HG02852 (cell line): Measurements from ENCODE around the gene TREM2.
"Not testable (repeated sequence)": the region's sequence is repeated elsewhere in the genome, so short reads cannot be mapped to it uniquely, and the experiment has no call there.

Experiments
- ATAC-seq: cut with Tn5 transposase; IDR thresholded peaks from one replicate; pipeline ENCODE4 v1.9.1; 2021; ENCODE audit warnings: mild to moderate bottlenecking, moderate library complexity; ENCODE audit not compliant: unreplicated experiment

The TREM2 gene

DNA sequence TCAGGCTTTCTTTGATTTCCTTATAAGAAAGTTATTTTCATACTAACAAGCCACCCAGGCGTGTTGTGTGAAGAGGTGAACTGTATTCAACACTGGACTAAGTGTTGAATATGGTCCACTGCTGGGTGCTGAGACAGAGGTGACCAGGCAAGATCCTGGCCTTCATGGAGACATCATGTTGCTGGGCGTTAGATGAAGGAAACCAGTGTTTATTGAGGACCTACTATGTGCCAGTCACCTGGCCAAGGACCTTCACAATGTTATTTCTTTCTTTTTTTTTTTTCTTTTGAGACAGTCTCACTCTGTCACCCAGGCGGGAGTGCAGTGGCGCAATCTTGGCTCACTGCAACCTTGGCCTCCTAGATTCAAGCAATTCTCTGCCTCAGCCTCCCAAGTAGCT lies 6.9 kb downstream of the TREM2 start:
- no peak for ATAC-seq

DNA sequence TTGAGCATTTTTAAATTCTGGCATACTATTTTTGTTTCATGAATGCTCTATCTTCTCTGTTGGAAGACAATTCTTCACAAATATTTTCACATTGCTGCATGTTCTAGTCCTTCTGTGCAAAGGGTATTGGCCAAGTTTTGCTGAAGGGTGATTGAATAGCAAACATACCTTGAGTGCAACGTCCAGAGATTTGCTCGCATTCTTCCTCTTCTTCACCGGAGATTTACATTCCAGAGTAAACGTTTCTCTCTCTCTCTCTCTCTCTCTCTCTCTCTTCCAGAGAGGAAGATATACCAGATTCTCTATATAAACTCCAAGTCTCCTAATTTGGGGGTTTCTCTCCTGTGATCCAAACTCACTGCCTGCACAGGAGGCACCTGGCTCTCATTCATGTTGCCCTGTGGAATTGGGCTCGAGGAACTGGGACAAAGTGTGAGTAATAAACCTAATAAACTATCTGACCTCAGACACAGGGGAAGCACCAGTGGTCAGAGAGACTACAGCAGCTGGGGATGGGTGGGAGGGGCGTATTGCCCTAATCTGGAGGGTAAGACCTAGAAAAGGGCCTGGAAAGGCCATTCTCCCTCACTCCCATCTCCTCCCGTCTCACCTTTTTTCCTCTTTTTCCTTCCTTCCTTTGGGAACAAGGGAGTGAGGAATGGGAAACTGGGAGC lies 7.6 kb downstream of the TREM2 start:
- no peak for ATAC-seq

DNA sequence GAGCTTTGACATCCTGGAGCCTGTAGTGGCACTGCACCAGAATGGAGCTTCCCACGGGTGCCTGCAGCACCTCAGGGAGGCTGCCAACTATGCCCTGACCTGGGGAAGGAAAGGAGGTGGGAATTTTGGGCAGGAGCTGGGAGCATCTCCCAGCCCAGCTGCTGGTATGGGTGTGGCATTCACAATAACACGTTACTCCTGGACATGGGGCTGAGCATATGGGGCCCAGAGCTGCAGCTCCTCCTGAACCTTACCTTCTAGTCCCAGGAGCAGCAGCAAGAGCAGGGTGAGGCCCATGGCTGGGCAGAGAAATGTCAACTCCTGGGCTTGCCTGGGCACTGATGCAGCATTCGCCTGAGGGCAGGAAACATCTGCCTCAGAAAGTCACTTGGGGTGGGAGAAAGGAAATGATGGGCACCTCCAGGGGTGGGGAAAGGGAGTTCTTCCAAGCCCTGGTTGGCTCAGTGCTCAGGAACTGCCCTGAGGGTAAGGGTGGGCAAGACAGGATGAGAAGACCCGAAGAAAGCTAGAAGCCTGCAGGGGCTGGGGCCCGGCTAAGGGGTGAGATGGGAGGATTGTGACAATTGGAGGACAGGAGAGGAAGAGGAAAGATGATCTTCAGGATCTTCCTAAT lies 8.8 kb downstream of the TREM2 start, which contains the start of gene TREML1:
Gene TREML1 (minus strand): TSS at position 356 of the 634 bp plus-strand sequence. CDS start 59 bp downstream, at position 297.
- ATAC-seq, result no peak

DNA sequence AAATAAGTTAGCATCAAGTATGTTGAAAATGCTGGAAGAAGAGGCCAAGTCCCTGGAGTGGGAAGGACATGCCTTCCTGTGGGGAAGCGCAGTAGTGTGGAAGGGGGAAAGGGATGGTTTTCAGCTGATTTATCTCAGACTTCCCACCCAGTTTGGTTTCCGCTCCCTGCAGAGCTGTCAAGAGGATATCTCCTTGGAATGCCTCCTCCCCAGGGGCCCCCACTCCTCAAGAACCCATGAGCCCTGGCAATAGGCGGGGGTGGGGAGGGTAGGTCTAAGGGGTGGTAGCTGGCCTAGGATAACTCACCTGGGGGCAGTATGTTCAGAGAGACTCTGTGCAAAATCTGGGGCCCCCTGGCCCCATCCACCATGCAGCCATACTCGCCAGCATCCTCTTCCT lies 9.5 kb downstream of the TREM2 start:
- ATAC-seq, result no peak

DNA sequence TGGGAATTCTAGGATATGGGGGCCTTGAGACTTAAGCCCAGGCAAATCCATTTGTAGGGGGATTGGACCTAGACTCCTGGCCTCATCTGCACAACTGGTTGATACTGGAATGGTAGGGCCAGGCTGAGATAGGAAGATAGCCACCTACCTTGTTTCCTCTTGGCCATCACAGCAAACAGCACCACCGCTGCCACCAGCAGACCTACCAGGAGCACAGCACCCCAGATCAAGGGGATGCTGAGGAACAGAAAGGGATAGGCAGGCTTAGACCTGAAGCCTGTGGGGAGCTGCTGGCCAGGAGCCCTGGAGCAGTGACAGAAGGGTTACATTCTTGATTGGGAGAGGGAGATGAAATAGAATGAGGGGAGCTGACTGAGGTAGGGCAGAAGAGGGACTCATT lies 12.2 kb downstream of the TREM2 start:
- ATAC-seq, result no peak

DNA sequence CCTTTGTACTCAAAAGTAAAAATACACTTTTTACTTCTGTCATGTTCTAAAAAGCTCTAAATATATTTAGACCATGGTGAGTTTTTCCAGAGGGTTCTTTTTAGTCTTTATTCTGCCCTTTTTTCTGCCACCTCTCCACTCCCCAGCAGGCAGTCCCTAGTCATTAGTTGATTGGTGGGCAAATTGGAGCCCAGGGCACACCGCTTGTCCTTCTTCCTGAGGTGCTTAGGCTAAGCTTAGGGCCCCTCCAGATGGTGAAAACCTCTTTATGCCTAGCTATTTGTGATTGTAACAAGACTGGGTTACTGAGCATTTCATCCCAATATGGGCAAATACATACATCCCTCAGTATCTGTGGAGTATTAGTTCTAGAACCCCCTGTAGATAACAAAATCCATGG lies 15.0 kb downstream of the TREM2 start:
- ATAC-seq, result no peak

DNA sequence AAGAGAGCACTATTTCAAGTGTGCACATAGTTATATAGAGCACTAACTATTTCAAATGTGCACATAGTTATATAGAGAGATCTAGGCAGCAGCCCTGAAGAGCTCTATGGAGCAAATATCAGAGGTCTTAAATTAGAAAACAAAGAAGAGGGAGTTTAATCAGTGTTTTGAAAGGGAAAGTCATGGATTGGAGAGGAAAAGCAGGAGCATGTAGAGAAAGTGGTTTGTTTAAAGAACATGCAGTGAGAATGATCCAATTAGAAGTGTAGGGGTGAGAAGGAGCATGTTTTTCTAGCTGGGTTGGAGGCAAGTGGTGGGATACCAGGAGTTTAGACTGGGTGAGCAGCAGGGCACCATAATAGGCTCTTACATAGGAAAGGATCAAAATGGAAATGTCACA lies 26.0 kb downstream of the TREM2 start:
- ATAC-seq, result no peak

DNA sequence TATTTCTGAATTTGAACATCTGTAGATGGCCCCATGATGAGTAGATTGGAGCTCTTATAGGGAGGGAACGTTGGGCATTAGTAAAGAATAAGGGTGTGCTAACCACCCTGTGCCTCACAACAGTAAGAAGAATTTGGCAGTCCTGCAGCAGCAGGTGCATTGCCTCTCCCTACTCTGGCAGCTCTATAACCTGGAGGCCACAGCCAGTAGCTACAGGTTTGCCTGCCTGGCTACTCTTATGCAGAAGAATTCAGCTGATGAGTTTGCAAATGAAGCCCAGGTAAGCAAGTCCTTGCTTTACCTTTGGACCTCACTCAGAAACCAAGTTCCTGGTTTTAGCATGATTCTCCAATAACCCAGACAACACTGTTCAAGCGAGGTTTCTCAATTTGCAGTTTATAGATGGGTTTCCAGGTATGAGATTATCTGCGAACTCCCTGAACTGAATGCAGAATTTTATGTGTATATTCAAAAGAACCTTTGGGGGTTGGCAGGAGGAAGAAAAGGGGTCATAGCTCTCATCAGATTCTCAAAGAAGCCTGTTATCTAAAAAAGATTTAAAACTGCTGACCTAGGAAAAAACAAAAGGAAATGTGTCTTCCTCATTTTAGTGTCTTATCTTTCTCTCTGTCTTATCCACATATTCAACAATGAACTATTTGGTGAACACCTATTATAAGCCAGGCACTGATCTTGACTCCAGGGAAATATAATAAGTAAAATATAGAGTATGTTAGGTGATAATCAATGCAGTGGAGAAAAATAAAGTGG lies 27.7 kb downstream of the TREM2 start:
- ATAC-seq, result no peak

DNA sequence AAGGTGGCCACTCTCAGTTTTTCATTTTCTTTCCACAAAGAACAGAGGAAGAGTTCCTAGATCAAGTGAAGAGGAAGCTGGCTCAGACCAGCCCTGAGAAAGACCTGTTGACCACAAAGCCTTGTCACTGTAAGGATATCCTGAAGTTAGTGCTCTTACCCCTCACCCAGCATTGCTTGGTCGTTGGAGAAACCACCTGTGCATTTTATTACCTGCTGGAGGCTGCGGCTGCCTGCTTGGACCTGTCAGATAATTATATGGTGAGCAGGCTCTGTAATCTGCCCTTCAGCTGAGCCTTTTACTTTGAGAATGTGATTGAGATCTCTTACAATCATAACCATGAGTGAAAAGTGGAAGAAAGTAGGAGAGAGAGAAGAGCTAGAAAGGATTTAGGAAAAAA lies 30.7 kb downstream of the TREM2 start:
- ATAC-seq, result no peak

DNA sequence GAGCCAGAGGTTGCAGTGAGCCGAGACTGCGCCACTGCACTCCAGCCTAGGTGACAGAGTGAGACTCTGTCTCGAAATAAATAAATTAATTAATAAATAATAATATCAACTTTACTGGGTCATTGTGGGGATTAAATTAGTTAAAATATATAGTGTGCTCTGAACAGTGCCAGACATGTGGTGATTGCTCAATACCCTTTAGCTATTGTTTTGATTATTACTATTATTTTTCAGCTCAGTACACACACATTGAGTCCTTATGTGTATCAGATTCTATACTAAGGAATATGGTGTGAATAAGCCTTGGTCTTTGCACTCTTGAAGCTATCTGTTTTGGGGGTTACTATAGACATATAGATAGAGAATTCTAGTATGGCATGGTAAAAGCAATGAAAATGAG lies 37.6 kb downstream of the TREM2 start:
- no peak for ATAC-seq

DNA sequence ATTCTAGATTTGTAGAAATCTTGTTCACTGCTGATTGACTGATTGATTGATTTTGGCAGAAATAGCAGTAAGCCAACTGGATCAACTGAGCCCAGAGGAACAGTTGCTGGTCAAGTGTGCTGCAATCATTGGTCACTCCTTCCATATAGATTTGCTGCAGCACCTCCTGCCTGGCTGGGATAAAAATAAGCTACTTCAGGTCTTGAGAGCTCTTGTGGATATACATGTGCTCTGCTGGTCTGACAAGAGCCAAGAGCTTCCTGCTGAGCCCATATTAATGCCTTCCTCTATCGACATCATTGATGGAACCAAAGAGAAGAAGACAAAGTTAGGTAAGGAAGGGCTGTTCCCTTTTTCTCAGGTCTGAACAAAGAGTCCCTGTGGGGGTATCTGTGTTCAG lies 40.0 kb downstream of the TREM2 start:
- no peak for ATAC-seq

DNA sequence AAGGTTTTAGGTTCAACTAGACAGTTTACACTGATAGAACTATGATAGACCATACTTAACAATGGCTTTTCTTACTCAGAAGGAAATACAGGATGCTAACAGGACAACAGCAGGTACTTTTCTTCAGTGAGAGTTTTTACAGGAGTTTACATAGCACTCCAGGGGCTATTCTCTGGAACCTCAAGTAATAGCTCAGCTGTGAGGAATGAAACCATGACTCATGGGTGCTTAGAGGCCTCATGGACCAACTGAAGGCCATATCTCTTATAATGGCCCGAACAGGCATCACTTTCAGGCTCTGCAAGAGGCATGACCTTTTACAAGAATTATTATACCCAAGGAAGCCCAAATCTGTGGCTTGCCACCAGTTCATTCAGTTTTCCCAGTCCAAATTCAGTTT lies 40.5 kb downstream of the TREM2 start:
- ATAC-seq, result no peak

DNA sequence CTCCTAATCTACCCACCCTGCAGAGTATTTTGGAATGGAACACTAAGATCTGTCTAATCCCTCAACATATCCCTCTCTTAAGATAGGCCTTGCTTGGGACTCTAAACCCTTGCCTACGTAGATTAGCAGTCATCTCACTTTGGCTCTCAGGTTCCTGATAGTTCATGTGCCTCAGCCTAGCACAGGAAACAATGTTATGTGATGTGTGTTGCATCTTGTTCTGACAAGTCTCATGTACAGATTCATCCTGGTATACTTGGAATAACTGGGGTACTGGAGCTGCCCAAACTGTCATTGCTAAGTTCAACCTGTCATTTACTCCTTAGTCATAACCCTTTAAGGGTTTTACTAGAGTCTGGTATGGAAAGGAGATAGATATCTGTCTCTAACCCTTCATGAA lies 42.9 kb downstream of the TREM2 start:
- no peak for ATAC-seq

DNA sequence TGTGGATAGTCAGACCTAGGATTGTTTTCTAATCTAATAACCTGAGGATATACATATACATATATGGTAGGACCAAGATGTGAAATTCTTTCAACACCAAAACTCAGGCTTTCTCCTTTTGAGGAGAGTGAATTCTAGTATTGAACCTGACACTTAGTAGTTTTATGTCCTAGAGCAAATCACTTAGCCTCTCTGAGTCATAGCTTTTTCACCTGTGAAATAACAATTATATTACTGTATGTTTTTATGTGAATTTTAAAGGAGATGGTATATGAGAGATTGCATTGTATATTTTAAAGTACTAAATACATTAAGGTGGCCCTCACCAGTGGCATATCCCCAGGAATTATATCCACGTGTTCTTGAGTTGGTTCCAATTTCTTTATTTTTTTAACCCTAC lies 43.4 kb downstream of the TREM2 start:
- no peak for ATAC-seq

DNA sequence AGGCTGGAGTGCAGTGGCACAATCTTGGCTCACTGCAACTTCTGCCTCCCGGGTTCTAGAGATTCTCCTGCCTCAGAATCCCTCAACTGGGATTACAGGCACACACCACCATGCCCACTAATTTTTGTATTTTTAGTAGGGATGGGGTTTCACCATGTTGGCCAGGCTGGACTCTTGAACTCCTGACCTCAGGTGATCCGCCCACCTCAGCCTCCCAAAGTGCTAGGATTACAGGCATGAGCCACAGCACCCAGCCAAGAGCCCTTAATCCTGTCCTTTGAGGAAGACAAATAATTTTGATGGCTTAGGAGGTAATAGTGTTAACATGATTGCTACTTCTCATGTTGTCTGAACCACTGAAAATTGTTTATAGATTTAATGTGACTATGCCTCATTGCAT lies 47.9 kb downstream of the TREM2 start:
- not testable (repeated sequence) for ATAC-seq

DNA sequence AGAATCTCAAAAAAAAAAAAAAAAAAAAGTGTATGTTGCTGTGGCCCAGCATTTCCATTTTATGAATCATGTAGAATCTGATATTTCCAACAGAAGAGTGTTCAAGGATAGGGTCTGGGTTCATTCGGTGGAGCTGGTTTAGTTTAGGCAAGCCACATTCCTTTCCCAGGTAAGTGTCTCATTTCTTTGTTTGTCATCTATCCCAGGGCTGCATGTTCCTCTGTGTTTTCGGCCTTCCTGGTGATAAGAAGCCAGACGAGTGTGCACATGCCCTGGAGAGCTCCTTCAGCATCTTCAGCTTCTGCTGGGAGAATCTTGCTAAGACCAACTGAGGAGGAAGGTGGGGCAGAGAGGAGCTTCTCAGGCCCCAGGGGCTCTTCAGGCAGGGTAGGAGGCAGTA lies 51.9 kb downstream of the TREM2 start:
- ATAC-seq, result no peak
